ENCODE data around the gene CCND3.

- TF ChIP-seq EZH2 (IDR thresholded peaks at IDR 0.05; ENCODE audit: low read depth) (no peak), CTCF (conservative IDR thresholded peaks at IDR 0.05) (no peak)
These were observed 45.3 kb downstream of the CCND3 start for GRCh38 chr6:41896281-41896680.
